Measurements from ENCODE around the gene HTR1D. TPM values are rescaled to one million over a fixed set of nuclear protein-coding genes. Genes with fewer than 3 reads are reported as not detected.

Gene HTR1D
- total RNA-seq, 1 donor from 2014 or later = 2.1 TPM

GRCh38 chr1:23152966-23153684 is 64.2 kb downstream of the HTR1D start:
- DNase-seq (ENCODE audit: low spot score) = no peak
- peaks cover 50% of the 10 kb centered on the region for H3K4me1 Mint-ChIP-seq (ENCODE audit: low read depth)

GRCh38 chr1:23150742-23151141 is 66.6 kb downstream of the HTR1D start:
- no peak overlapping the region for H3K4me3 Mint-ChIP-seq (ENCODE audit: unreplicated experiment)
- no peak for TF ChIP-seq CTCF (IDR thresholded peaks at IDR 0.05)
- peak overlapping the region; percentile 9 for H3K27ac Mint-ChIP-seq (ENCODE audit: unreplicated experiment)
- no peaks in the 10 kb centered on the region for H3K9me3 Mint-ChIP-seq (ENCODE audit: low read depth)
- H3K27me3 Mint-ChIP-seq (ENCODE audit: low read depth) = no peaks in the 10 kb centered on the region
- H3K36me3 Mint-ChIP-seq (ENCODE audit: low read depth) = no peaks in the 10 kb centered on the region
- peaks cover 46% of the 10 kb centered on the region for H3K4me1 Mint-ChIP-seq (ENCODE audit: low read depth)
- no peak for DNase-seq (ENCODE audit: low spot score)

More at GRCh38 chr1:23152966-23153684, 64.2 kb downstream of the HTR1D start:
- no peak for TF ChIP-seq CTCF (IDR thresholded peaks at IDR 0.05)
- H3K27ac Mint-ChIP-seq (ENCODE audit: unreplicated experiment) = no peak overlapping the region
- H3K9me3 Mint-ChIP-seq (ENCODE audit: low read depth) = no peaks in the 10 kb centered on the region
- H3K4me3 Mint-ChIP-seq (ENCODE audit: unreplicated experiment) = no peak overlapping the region
- no peaks in the 10 kb centered on the region for H3K36me3 Mint-ChIP-seq (ENCODE audit: low read depth)
- no peaks in the 10 kb centered on the region for H3K27me3 Mint-ChIP-seq (ENCODE audit: low read depth)

- peak overlapping the region; percentile 9 for H3K27ac Mint-ChIP-seq (ENCODE audit: unreplicated experiment)
- no peaks in the 10 kb centered on the region for H3K27me3 Mint-ChIP-seq (ENCODE audit: low read depth)
- no peak for TF ChIP-seq CTCF (IDR thresholded peaks at IDR 0.05)
- no peak for DNase-seq (ENCODE audit: low spot score)
- H3K9me3 Mint-ChIP-seq (ENCODE audit: low read depth) = no peaks in the 10 kb centered on the region
- H3K4me3 Mint-ChIP-seq (ENCODE audit: unreplicated experiment) = no peak overlapping the region
- peaks cover 41% of the 10 kb centered on the region for H3K4me1 Mint-ChIP-seq (ENCODE audit: low read depth)
- H3K36me3 Mint-ChIP-seq (ENCODE audit: low read depth) = no peaks in the 10 kb centered on the region
Measured at GRCh38 chr1:23150125-23150524, 67.2 kb downstream of the HTR1D start.

- H3K27me3 Mint-ChIP-seq (ENCODE audit: low read depth) = no peaks in the 10 kb centered on the region
- H3K36me3 Mint-ChIP-seq (ENCODE audit: low read depth) = no peaks in the 10 kb centered on the region
- H3K4me1 Mint-ChIP-seq (ENCODE audit: low read depth) = peaks cover 37% of the 10 kb centered on the region
- TF ChIP-seq CTCF (IDR thresholded peaks at IDR 0.05) = no peak
- H3K9me3 Mint-ChIP-seq (ENCODE audit: low read depth) = no peaks in the 10 kb centered on the region
- no peak overlapping the region for H3K4me3 Mint-ChIP-seq (ENCODE audit: unreplicated experiment)
- peak overlapping the region; percentile 38 for H3K27ac Mint-ChIP-seq (ENCODE audit: unreplicated experiment)
- DNase-seq (ENCODE audit: low spot score) = no peak
Measured at GRCh38 chr1:23149114-23149513, 68.2 kb downstream of the HTR1D start.

- Mint-ChIP-seq H3K4me1 (ENCODE audit: low read depth) (peaks cover 36% of the 10 kb centered on the region), H3K27ac (ENCODE audit: unreplicated experiment) (peak overlapping the region; percentile 82), H3K4me3 (ENCODE audit: unreplicated experiment) (no peak overlapping the region), H3K36me3 (ENCODE audit: low read depth) (no peaks in the 10 kb centered on the region), H3K9me3 (ENCODE audit: low read depth) (no peaks in the 10 kb centered on the region), H3K27me3 (ENCODE audit: low read depth) (no peaks in the 10 kb centered on the region)
- no peak for DNase-seq (ENCODE audit: low spot score)
- TF ChIP-seq CTCF (IDR thresholded peaks at IDR 0.05) = no peak
Measured at GRCh38 chr1:23148084-23148483, 69.2 kb downstream of the HTR1D start.

Other genes with a start within 250 kb of the HTR1D start
- not detected in 3 replicates for gene LACTBL1, start 244.6 kb downstream of the HTR1D start, total RNA-seq
- gene TEX46, start 201.7 kb downstream of the HTR1D start, total RNA-seq = not detected in 3 replicates
- gene KDM1A, start 198.0 kb downstream of the HTR1D start, total RNA-seq = 88.1 to 105 TPM (median 89.9 TPM) in 3 replicates
- gene LUZP1, start 48.6 kb downstream of the HTR1D start, total RNA-seq = 55.5 to 67.7 TPM (median 58.0 TPM) in 3 replicates
- gene HNRNPR, start 126.8 kb upstream of the HTR1D start, total RNA-seq = 91.0 to 151 TPM (median 91.3 TPM) in 3 replicates
- 17.0 to 18.6 TPM (median 17.4 TPM) in 3 replicates for gene ZNF436, start 152.3 kb upstream of the HTR1D start, total RNA-seq
- 15.7 to 17.8 TPM (median 16.9 TPM) in 3 replicates for gene TCEA3, start 207.2 kb upstream of the HTR1D start, total RNA-seq